ENCODE results near the gene NLRP14.

DNA sequence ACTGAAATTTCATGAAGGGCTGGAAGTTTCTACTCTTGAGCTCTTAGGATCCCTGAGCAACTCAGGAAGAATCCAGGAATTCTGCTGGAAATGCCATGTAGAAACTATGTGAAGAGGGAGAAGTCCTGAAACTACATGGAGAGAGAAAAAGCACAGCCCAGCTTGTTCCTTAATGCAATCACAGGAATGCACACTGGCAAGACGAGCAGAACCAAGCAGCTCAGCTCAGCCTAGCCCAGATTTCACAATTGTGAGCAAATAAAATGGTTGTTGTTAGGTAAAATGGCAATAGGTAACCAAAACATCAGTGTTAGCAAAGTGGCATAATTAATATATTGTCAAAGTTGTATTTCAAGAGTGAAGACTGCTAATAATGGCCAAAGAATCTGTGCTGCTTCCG lies 28.3 kb upstream of the NLRP14 start:
- TF ChIP-seq, protein P1, sequence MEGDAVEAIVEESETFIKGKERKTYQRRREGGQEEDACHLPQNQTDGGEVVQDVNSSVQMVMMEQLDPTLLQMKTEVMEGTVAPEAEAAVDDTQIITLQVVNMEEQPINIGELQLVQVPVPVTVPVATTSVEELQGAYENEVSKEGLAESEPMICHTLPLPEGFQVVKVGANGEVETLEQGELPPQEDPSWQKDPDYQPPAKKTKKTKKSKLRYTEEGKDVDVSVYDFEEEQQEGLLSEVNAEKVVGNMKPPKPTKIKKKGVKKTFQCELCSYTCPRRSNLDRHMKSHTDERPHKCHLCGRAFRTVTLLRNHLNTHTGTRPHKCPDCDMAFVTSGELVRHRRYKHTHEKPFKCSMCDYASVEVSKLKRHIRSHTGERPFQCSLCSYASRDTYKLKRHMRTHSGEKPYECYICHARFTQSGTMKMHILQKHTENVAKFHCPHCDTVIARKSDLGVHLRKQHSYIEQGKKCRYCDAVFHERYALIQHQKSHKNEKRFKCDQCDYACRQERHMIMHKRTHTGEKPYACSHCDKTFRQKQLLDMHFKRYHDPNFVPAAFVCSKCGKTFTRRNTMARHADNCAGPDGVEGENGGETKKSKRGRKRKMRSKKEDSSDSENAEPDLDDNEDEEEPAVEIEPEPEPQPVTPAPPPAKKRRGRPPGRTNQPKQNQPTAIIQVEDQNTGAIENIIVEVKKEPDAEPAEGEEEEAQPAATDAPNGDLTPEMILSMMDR (IDR thresholded peaks at IDR 0.05), result no peak
- TF ChIP-seq POLR2A (IDR thresholded peaks at IDR 0.05), result no peak

Data from thyroid gland (tissue), 4 donors.